A549 (cell line): ENCODE data around the gene EXOC3. TPM values are rescaled to one million over a fixed set of nuclear protein-coding genes. Genes with fewer than 3 reads are reported as not detected.

ENCODE experiments used
- ATAC-seq, 2 experiments: fragments of 200-7000 bp in 1 of 2; fragments of >200 bp in 1 of 2; cut with Nextera tagmentation in 1 of 2; cut with Tn5 transposase in 1 of 2; 3 replicates each; pipeline versions ENCODE4 v1.8.0 to v1.9.1; 2018 to 2020; ENCODE audit warnings: mild to moderate bottlenecking in 1 of 2, moderate library complexity in 1 of 2
- CTCF ChIA-PET: fragments of 300-600 bp; sonication (Branson Sonifier 250); formaldehyde crosslinking; extraction: SDS; loops from one replicate; lab custom pipeline; 2021; ENCODE audit warnings: antibody characterized with exemption, inconsistent platforms; lab: Yijun Ruan, JAX
- POLR2A ChIA-PET: fragments of 350-600 bp; formaldehyde crosslinking; extraction: SDS; loops from one replicate; lab custom pipeline; 2021; ENCODE audit warnings: antibody characterized with exemption, inconsistent platforms; lab: Yijun Ruan, JAX
- DNase-seq, 2 experiments: peaks; one replicate each; pipeline versions ENCODE4 v3.0.0 to v3.0.0-alpha.2; 2011 to 2016; ENCODE audit warnings: low read depth in 1 of 2, low spot score in 1 of 2
- FAIRE-seq: peaks from 2 replicates; lab custom pipeline; 2011; peaks lifted over from hg19 to GRCh38; lab: Jason Lieb, UNC
- H3K27ac ChIP-seq, 2 experiments: fragments of >200 bp; sonication (Bioruptor Twin); formaldehyde crosslinking; 3 replicates each; pipeline ENCODE4 v1.5.1; 2016 to 2017
- H3K4me1 ChIP-seq: fragments of >200 bp; sonication (Bioruptor Twin); formaldehyde crosslinking; 3 replicates; pipeline ENCODE4 v1.6.1; 2016
- H3K4me2 ChIP-seq: fragments of >200 bp; sonication (Bioruptor Twin); formaldehyde crosslinking; 3 replicates; pipeline ENCODE4 v1.6.1; 2016
- H3K4me3 ChIP-seq: fragments of >200 bp; sonication (Bioruptor Twin); formaldehyde crosslinking; 3 replicates; pipeline ENCODE4 v1.5.1; 2016
- H3K9me3 ChIP-seq: fragments of >200 bp; sonication (Bioruptor Twin); formaldehyde crosslinking; 3 replicates; pipeline ENCODE4 v1.6.1; 2016
- CBX8 ChIP-seq: fragments of 200-600 bp; sonication (generic); IDR thresholded peaks from 2 replicates; pipeline ENCODE4 v1.6.1; 2016
- EHF ChIP-seq: fragments of 250-450 bp; sonication (Bioruptor Pico); IDR thresholded peaks from 2 replicates; pipeline ENCODE4 v1.5.0; 2020; ENCODE audit warnings: mild to moderate bottlenecking
- ESRRA ChIP-seq: fragments of 150-350 bp; IDR thresholded peaks from 2 replicates; pipeline ENCODE4 v1.6.1; 2014; ENCODE audit warnings: mild to moderate bottlenecking, low read length, borderline replicate concordance
- FOSB ChIP-seq: fragments of 250-450 bp; sonication (Bioruptor Pico); IDR thresholded peaks from 2 replicates; pipeline ENCODE4 v1.5.0; 2020; ENCODE audit warnings: mild to moderate bottlenecking, moderate library complexity
- HDAC2 ChIP-seq: fragments of 200-600 bp; sonication (generic); IDR thresholded peaks from 2 replicates; pipeline ENCODE4 v1.6.1; 2016
- HOXA7 ChIP-seq: fragments of 250-450 bp; sonication (Bioruptor Pico); IDR thresholded peaks from 2 replicates; pipeline ENCODE4 v1.5.0; 2020; ENCODE audit warnings: mild to moderate bottlenecking, moderate library complexity
- HOXB13 ChIP-seq: fragments of 250-450 bp; sonication (Bioruptor Pico); IDR thresholded peaks from 2 replicates; pipeline ENCODE4 v1.5.0; 2020; ENCODE audit warnings: low read depth, mild to moderate bottlenecking, moderate library complexity
- MAFK ChIP-seq: fragments of 450-650 bp; IDR thresholded peaks from 2 replicates; pipeline ENCODE4 v1.6.1; 2014; ENCODE audit not compliant: partially characterized antibody
- NFE2L2 ChIP-seq: fragments of 150-350 bp; conservative IDR thresholded peaks from 2 replicates; pipeline ENCODE4 v1.6.1; 2014; ENCODE audit warnings: low read length
- SREBF2 ChIP-seq: fragments of 450-650 bp; IDR thresholded peaks from 2 replicates; pipeline ENCODE4 v1.6.1; 2014; ENCODE audit warnings: mild to moderate bottlenecking, moderate library complexity
- WGBS: methylation state at CpG from one replicate; pipeline ENCODE4 v1.1.6; 2017; ENCODE audit errors: missing lambda C conversion rate; 5-methylcytosine and 5-hydroxymethylcytosine counted together
- polyA plus RNA-seq, 4 experiments: library from polyadenylated mRNA; depleted of rRNA in 3 of 4; stranded (reverse); fragments of >200 nt; fragmentation: RNase III in 1 of 4; extraction: RNeasy Plus Mini Kit Qiagen cat#74134 plus additional on column Dnase treatment in 1 of 4; gene quantifications; 2 replicates in 3 of 4; 3 replicates in 1 of 4; pipeline ENCODE4 v1.2.3, GENCODE V29; 2011 to 2017
- TF ChIP-seq, protein P1 (sequence below): fragments of 250-450 bp; sonication (Bioruptor Pico); IDR thresholded peaks from 2 replicates; pipeline ENCODE4 v1.5.0; 2020; ENCODE audit warnings: low read depth, mild to moderate bottlenecking, moderate library complexity
- TF ChIP-seq, protein P2 (sequence below): fragments of >200 bp; sonication (Bioruptor Twin); formaldehyde crosslinking; IDR thresholded peaks from 2 replicates; pipeline ENCODE4 v1.6.1; 2016
- TF ChIP-seq, protein P3 (sequence below): IDR thresholded peaks from 2 replicates; pipeline ENCODE4 v1.6.1; 2012
- TF ChIP-seq, protein P4 (sequence below): IDR thresholded peaks from 2 replicates; pipeline ENCODE4 v1.6.1; 2012
- TF ChIP-seq, protein P5 (sequence below): fragments of 150-350 bp; IDR thresholded peaks from 2 replicates; pipeline ENCODE4 v1.6.1; 2014; ENCODE audit warnings: low read depth, mild to moderate bottlenecking, low read length
- TF ChIP-seq, protein P6 (sequence below): fragments of >200 bp; sonication (Bioruptor Twin); formaldehyde crosslinking; IDR thresholded peaks from 3 replicates; pipeline ENCODE4 v1.5.1; 2016

The EXOC3 gene
- polyA plus RNA-seq, 2 of the 4 experiments (the other 2 are of a cell fraction) = 20.0 to 33.6 TPM

DNA sequence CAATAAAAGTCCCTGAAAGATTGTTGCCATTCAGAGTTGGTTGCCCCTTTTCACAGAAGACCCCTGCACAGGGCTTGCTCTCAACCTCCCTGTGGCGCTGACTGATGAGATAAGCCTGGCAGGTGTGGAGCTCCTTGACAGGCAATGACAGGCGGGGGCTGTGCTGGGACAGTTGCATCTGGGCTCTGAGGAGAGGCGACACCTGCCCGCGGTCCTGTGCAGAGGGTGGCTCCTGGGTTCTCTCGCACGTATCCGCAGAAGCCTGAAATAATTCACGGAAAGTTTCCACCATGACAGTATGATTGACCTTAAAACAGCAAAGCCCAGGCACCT, 19.8 kb upstream of the EXOC3 start (continued):
- TF ChIP-seq, protein P1, sequence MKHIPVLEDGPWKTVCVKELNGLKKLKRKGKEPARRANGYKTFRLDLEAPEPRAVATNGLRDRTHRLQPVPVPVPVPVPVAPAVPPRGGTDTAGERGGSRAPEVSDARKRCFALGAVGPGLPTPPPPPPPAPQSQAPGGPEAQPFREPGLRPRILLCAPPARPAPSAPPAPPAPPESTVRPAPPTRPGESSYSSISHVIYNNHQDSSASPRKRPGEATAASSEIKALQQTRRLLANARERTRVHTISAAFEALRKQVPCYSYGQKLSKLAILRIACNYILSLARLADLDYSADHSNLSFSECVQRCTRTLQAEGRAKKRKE (CRISPR knock-in tag) = no peak
- no peak for TF ChIP-seq HOXA7 (CRISPR knock-in tag)
- TF ChIP-seq, all 56 proteins: peak for 0

DNA sequence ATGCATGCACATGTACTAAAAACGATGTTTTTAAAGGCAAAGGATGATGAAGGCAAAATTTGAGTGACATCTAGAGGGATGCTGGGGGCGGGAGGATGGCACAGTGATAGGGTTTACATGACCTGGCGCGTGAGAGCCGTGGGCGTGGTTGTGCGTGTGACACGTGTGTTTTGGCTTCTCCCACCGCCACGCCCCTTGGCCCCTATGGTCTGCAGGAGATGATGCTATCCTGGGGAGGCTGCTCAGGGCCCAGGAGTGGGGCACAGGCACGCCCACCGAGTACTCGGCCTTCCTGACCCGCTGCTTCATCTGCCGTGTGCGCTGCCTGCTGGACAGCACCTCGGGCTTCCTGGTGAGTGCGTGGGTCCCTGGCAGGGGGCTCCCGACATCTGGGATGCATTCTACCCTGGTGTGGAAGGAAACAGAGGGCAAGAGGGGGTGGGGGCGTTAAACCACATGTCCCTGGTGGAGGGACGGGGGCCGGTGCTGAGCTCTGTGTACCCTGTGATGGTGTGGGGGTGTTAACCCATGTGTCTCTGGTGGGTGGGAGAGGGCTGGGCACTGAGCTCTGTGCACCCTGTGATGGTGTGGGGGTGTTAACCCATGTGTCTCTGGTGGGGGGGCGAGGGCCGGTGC, 19.2 kb upstream of the EXOC3 start:
- DNase-seq (no peak), FAIRE-seq (no peak), ATAC-seq (no peak)
- no peak overlapping the region for H3K27ac ChIP-seq
- no peak overlapping the region for H3K4me3 ChIP-seq
- H3K4me1 ChIP-seq = 0 out of 3 replicates have a peak, but pooled peaks cover 5% of the 10 kb centered on the region
- POLR2A ChIA-PET = no interaction called here
- H3K4me2 ChIP-seq = no peak overlapping the region
- WGBS = 88% methylated on average over 18 of the region's 24 CpGs
- CTCF ChIA-PET = interaction anchor here (1.5 kb wide), 1 partner anchor 8 kb away, joined by 7 read pairs; no protein-coding TSS in a partner anchor
- TF ChIP-seq HDAC2 (no peak), FOSB (CRISPR knock-in tag) (no peak), SREBF2 (no peak), NFE2L2 (no peak), HOXB13 (CRISPR knock-in tag) (no peak), CBX8 (no peak), MAFK (no peak)
- TF ChIP-seq, protein P2, sequence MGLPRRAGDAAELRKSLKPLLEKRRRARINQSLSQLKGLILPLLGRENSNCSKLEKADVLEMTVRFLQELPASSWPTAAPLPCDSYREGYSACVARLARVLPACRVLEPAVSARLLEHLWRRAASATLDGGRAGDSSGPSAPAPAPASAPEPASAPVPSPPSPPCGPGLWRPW = no peak
- TF ChIP-seq, protein P3, sequence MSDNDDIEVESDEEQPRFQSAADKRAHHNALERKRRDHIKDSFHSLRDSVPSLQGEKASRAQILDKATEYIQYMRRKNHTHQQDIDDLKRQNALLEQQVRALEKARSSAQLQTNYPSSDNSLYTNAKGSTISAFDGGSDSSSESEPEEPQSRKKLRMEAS = no peak
- TF ChIP-seq, protein P4, sequence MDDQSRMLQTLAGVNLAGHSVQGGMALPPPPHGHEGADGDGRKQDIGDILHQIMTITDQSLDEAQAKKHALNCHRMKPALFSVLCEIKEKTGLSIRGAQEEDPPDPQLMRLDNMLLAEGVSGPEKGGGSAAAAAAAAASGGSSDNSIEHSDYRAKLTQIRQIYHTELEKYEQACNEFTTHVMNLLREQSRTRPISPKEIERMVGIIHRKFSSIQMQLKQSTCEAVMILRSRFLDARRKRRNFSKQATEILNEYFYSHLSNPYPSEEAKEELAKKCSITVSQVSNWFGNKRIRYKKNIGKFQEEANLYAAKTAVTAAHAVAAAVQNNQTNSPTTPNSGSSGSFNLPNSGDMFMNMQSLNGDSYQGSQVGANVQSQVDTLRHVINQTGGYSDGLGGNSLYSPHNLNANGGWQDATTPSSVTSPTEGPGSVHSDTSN = no peak
- TF ChIP-seq, protein P5, sequence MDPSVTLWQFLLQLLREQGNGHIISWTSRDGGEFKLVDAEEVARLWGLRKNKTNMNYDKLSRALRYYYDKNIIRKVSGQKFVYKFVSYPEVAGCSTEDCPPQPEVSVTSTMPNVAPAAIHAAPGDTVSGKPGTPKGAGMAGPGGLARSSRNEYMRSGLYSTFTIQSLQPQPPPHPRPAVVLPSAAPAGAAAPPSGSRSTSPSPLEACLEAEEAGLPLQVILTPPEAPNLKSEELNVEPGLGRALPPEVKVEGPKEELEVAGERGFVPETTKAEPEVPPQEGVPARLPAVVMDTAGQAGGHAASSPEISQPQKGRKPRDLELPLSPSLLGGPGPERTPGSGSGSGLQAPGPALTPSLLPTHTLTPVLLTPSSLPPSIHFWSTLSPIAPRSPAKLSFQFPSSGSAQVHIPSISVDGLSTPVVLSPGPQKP = no peak
- TF ChIP-seq, protein P1 (CRISPR knock-in tag) = no peak
- H3K9me3 ChIP-seq = no peaks in the 10 kb centered on the region

DNA sequence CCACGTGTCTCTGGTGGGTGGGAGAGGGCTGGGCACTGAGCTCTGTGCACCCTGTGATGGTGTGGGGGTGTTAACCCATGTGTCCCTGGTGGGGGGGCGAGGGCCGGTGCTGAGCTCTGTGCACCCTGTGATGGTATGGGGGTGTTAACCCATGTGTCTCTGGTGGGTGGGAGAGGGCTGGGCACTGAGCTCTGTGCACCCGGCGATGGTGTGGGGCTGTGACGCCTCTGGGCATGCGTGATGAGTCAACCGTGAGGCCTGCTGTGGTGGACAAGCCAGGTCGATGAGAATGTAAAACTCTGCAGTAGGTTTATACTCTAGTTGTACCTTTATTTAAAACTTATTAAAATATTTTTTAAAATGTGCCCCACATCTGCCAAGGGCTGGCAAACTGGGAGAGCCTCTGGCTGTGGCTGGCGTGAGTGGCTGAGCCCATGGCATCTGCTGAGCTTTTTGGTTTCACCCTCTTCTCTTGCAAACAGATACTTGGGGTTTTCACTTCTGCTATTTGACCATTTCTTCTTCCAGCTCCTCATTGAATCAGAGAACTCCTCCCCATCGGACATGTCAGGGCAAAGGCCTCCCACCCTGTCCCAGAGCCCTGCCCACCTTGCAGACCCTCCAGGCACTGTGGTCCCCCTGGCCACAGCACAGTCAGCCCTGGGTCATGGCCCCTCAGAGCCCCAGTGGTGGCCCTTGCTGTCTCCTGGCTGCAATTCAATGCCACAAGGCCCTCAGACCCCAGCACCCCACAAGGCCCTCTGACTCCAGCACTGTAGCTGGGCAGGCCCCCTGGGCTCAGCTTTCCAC, 18.5 kb upstream of the EXOC3 start:
- TF ChIP-seq ESRRA (no peak), EHF (CRISPR knock-in tag) (no peak)
- TF ChIP-seq, protein P6, sequence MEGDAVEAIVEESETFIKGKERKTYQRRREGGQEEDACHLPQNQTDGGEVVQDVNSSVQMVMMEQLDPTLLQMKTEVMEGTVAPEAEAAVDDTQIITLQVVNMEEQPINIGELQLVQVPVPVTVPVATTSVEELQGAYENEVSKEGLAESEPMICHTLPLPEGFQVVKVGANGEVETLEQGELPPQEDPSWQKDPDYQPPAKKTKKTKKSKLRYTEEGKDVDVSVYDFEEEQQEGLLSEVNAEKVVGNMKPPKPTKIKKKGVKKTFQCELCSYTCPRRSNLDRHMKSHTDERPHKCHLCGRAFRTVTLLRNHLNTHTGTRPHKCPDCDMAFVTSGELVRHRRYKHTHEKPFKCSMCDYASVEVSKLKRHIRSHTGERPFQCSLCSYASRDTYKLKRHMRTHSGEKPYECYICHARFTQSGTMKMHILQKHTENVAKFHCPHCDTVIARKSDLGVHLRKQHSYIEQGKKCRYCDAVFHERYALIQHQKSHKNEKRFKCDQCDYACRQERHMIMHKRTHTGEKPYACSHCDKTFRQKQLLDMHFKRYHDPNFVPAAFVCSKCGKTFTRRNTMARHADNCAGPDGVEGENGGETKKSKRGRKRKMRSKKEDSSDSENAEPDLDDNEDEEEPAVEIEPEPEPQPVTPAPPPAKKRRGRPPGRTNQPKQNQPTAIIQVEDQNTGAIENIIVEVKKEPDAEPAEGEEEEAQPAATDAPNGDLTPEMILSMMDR = no peak
- TF ChIP-seq, all 56 proteins: peak for 0
- DNase-seq = no peak
- ChIA-PET POLR2A (no interaction called here), CTCF (interaction anchor here (0.6 to 1.8 kb wide), 3 partner anchors 13 to 108 kb away, joined by 3 to 9 read pairs (median 6); no protein-coding TSS in a partner anchor)
- no peak overlapping the region for H3K4me3 ChIP-seq
- WGBS = 90% methylated on average over 8 of the region's 11 CpGs
- no peak overlapping the region for H3K4me2 ChIP-seq
- H3K9me3 ChIP-seq = no peaks in the 10 kb centered on the region
- H3K27ac ChIP-seq = peak overlapping the region in 1 of 2 experiments; percentile 56; a peak in 1 of 6 replicates
- ATAC-seq = no peak
- 0 out of 3 replicates have a peak, but pooled peaks cover 5% of the 10 kb centered on the region for H3K4me1 ChIP-seq
- no peak for FAIRE-seq
